Measurements from ENCODE around the gene OR51M1.
"Not testable (repeated sequence)": the region's sequence is repeated elsewhere in the genome, so short reads cannot be mapped to it uniquely, and the experiment has no call there.

OR51M1 gene, protein sequence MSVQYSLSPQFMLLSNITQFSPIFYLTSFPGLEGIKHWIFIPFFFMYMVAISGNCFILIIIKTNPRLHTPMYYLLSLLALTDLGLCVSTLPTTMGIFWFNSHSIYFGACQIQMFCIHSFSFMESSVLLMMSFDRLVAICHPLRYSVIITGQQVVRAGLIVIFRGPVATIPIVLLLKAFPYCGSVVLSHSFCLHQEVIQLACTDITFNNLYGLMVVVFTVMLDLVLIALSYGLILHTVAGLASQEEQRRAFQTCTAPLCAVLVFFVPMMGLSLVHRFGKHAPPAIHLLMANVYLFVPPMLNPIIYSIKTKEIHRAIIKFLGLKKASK

DNA sequence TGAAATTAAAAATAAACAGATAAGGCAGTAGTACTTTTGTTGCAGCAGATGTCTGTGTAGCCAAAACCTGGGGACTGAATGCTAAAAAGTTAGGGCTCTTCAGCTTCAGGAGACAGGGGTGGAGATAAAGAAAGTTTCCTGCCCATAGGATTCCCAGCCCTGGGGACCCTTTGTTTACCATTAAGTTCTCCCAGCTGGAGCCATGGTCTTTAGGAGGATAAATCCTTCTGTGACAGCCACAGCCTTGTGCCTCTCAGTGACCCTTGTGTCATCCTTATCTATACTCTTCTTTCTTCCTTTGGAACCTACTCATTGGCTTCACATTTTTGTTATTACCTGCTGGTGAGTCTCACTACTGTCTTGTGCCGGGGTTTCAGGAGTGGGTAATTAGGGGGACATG is at the start of gene OR51M1:
TSS of gene OR51M1 (plus strand) at position 237 of the 400 bp plus-strand sequence. CDS start 5,587 bp downstream, outside the sequence.
- ChIA-PET POLR2A (no interaction called here), CTCF (interaction anchor here (0.7 kb wide), 1 partner anchor 456 kb away, joined by 4 read pairs; no protein-coding TSS in a partner anchor)
- no peak for TF ChIP-seq CTBP1 (IDR thresholded peaks at IDR 0.05; ENCODE audit: borderline replicate concordance)
- TF ChIP-seq SUZ12 (IDR thresholded peaks at IDR 0.05) = no peak
- no peak for TF ChIP-seq FOXM1 (IDR thresholded peaks at IDR 0.05; ENCODE audit: borderline replicate concordance)
- no peak for DNase-seq (ENCODE audit: extremely low spot score)

DNA sequence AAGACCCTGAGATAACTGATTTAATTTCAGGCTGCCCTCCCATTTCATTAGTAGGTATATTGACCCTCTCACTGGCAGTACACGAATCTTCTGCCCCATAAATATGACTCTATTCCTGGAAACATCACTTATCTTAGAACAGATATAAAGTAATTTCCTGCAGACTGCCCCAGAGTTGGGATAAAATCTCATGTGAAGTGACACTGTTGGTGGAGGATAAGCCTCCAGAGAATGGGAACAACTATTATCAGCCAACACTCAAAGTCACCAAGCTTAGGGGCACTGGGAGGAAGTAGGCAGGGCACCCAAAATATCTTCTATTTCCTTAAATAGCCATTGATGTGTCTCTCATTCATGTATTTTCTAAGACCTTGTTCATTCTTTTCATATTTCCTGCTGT is 48.4 kb upstream of the OR51M1 start:
- ChIA-PET POLR2A (no interaction called here), CTCF (no interaction called here)
- TF ChIP-seq L3MBTL2 (conservative IDR thresholded peaks at IDR 0.05) (no peak), TARDBP (IDR thresholded peaks at IDR 0.05) (no peak), LEF1 (IDR thresholded peaks at IDR 0.05; ENCODE audit: borderline replicate concordance) (no peak), SUZ12 (IDR thresholded peaks at IDR 0.05) (no peak), FOXM1 (IDR thresholded peaks at IDR 0.05; ENCODE audit: borderline replicate concordance) (no peak), ARNT (IDR thresholded peaks at IDR 0.05) (no peak), FOXK2 (IDR thresholded peaks at IDR 0.05) (no peak), HDGF (IDR thresholded peaks at IDR 0.05; ENCODE audit: borderline replicate concordance) (no peak)
- TF ChIP-seq, protein P1, sequence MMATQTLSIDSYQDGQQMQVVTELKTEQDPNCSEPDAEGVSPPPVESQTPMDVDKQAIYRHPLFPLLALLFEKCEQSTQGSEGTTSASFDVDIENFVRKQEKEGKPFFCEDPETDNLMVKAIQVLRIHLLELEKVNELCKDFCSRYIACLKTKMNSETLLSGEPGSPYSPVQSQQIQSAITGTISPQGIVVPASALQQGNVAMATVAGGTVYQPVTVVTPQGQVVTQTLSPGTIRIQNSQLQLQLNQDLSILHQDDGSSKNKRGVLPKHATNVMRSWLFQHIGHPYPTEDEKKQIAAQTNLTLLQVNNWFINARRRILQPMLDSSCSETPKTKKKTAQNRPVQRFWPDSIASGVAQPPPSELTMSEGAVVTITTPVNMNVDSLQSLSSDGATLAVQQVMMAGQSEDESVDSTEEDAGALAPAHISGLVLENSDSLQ (IDR thresholded peaks at IDR 0.05) = no peak
- no peak for DNase-seq (ENCODE audit: extremely low spot score)

DNA sequence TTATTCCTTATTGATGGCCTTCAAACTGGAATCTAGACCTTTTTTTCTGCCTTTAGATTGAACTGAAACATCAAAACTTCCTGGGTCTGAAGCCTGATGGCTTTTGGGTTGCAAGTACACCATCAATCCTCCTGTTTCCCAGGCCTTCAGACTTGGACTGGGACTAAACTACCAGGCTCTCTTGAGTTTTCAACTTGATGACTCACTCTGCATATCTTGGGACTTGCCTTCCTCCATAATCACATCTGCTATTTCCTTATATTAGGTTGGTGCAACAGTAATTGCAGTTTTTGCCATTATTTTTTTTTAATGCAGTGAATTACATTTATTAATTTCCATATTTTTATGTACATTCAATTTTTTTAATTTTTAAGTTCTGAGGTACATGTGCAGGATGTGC is 47.3 kb upstream of the OR51M1 start:
- DNase-seq (ENCODE audit: extremely low spot score) = no peak
- ChIA-PET POLR2A (no interaction called here), CTCF (no interaction called here)
- TF ChIP-seq LEF1 (IDR thresholded peaks at IDR 0.05; ENCODE audit: borderline replicate concordance) = no peak
- TF ChIP-seq FOXK2 (IDR thresholded peaks at IDR 0.05) = no peak
- TF ChIP-seq ARNT (IDR thresholded peaks at IDR 0.05) = no peak
- TF ChIP-seq FOXA1 (IDR thresholded peaks at IDR 0.05) = no peak
- no peak for TF ChIP-seq SUZ12 (IDR thresholded peaks at IDR 0.05)
- no peak for TF ChIP-seq CTBP1 (IDR thresholded peaks at IDR 0.05; ENCODE audit: borderline replicate concordance)
- TF ChIP-seq BHLHE40 (IDR thresholded peaks at IDR 0.05; ENCODE audit: borderline replicate concordance) = no peak
- no peak for TF ChIP-seq FOXM1 (IDR thresholded peaks at IDR 0.05; ENCODE audit: borderline replicate concordance)
- TF ChIP-seq TARDBP (IDR thresholded peaks at IDR 0.05) = no peak
- TF ChIP-seq, protein P1 (IDR thresholded peaks at IDR 0.05) = no peak
- no peak for TF ChIP-seq ZNF384 (IDR thresholded peaks at IDR 0.05)
- TF ChIP-seq HDGF (IDR thresholded peaks at IDR 0.05; ENCODE audit: borderline replicate concordance) = no peak
- TF ChIP-seq ELF4 (IDR thresholded peaks at IDR 0.05) = no peak
- no peak for TF ChIP-seq NFRKB (IDR thresholded peaks at IDR 0.05)

DNA sequence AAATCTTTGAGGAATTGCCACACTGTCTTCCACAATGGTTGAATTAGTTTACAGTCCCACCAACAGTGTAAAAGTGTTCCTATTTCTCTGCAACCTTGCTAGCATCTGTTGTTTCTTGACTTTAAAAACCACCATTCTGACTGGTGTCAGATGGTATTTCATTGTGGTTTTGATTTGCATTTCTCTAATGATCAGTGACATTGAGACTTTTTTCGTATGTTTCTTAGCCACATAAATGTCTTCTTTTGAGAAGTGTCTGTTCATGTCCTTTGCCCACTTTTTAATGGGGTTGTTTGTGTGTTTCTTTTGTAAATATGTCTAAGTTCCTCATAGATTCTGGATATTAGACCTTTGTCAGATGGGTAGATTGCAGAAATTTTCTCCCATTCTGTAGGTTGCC is 46.4 kb upstream of the OR51M1 start:
- DNase-seq (ENCODE audit: extremely low spot score); CTCF ChIA-PET; POLR2A ChIA-PET: not testable (repeated sequence)

DNA sequence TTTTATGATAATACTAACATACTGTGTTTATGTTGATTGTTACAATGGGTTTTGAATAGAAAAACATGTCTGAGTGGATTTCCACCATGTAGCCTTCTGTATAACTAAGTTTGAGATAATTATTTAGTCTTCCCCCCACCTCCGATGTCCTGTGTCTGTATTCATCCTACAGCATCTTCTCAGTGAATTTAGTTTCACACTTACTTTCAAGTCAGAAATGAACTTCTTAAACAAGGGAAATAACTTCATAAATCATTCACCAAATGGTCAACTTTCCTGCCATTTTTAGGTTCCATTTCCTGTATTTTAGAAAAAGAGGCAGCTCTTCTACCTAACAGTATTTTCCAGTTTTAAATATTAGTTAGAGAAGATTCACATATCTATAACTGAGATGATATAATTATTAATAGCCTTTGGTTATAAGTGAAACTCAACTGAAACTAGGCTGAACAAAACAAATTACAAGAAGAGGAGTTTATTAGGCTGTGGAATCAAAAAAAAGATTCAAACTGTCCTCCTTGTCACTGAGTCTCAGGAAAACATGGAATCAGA is 43.8 kb upstream of the OR51M1 start:
- POLR2A ChIA-PET = no interaction called here
- CTCF ChIA-PET = interaction anchor here (0.6 kb wide), 1 partner anchor 570 kb away, joined by 3 read pairs; no protein-coding TSS in a partner anchor
- DNase-seq (ENCODE audit: extremely low spot score) = no peak
- TF ChIP-seq HDGF (IDR thresholded peaks at IDR 0.05; ENCODE audit: borderline replicate concordance) = no peak

DNA sequence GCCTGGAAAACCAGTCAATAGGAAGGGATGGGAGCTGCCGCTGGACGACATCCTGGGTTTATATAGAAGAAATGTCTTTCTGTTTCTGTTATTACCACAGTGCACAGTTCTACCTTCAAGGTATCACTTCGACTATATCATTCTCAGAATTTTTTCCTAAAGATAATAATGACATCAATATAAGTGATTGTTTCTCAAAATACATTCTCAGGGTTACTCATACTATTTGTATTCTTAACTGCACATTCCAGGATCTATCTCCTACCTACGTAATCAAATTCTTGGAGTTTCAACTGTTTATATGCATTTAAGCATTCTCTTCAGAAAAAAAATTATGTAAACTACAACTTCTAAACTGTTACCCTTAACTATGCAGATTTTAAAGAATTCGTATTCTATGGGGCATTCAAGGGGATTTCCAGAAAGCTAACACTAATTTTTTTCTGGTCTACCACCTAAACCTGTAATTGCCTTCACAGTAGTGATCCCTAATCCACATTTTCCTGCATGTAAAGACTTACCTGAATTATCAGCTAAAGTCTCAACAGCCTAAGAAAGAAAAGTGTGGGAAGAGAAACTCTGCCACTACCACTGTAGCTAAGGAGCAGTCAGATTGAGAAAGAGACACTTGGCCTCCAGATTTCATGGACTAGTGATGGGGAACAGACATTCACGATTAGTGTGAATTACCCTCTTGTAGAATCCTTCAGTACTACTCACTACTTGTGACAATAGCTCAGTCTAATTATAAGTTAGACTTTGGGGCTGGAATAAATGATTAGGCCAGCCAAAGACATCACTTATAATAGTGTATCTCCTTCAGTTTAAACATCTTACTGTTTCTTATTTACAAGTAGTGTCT is 39.9 kb upstream of the OR51M1 start, which contains the start of gene OR51B5:
TSS of gene OR51B5 (minus strand) at position 51 of the 862 bp plus-strand sequence. CDS start at position 51, 0 bp downstream.
- ChIA-PET POLR2A (no interaction called here), CTCF (no interaction called here)
- TF ChIP-seq SUZ12 (IDR thresholded peaks at IDR 0.05) = no peak
- TF ChIP-seq FOXA1 (IDR thresholded peaks at IDR 0.05) = no peak
- TF ChIP-seq ARNT (IDR thresholded peaks at IDR 0.05) = no peak
- TF ChIP-seq TARDBP (IDR thresholded peaks at IDR 0.05) = no peak
- TF ChIP-seq L3MBTL2 (conservative IDR thresholded peaks at IDR 0.05) = no peak
- no peak for TF ChIP-seq BHLHE40 (IDR thresholded peaks at IDR 0.05; ENCODE audit: borderline replicate concordance)
- TF ChIP-seq CTBP1 (IDR thresholded peaks at IDR 0.05; ENCODE audit: borderline replicate concordance) = no peak
- no peak for TF ChIP-seq LEF1 (IDR thresholded peaks at IDR 0.05; ENCODE audit: borderline replicate concordance)
- TF ChIP-seq ELF4 (IDR thresholded peaks at IDR 0.05) = no peak
- no peak for TF ChIP-seq FOXK2 (IDR thresholded peaks at IDR 0.05)
- no peak for TF ChIP-seq SP1 (IDR thresholded peaks at IDR 0.05)
- no peak for TF ChIP-seq FOXM1 (IDR thresholded peaks at IDR 0.05; ENCODE audit: borderline replicate concordance)
- no peak for TF ChIP-seq ZNF384 (IDR thresholded peaks at IDR 0.05)
- DNase-seq (ENCODE audit: extremely low spot score) = no peak

DNA sequence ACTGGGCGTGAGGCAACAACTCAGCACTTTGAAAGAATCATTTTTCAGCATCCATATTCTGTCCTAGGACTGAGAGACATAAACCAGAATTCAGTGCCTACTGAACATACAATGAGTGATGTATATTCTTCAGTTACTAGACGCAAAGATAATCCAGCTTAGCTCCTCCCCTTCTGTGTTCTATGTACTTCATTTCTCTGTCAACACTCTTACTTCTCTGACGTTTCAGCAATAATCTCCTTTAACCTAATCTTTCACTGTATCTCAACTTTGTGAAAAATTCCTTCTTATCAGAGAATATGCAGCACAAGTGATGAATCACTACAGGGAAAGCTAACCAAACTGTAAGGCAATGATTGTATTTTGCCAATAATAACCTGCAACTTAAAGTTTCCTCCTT is 37.8 kb upstream of the OR51M1 start:
- TF ChIP-seq SP1 (IDR thresholded peaks at IDR 0.05) (no peak), FOXK2 (IDR thresholded peaks at IDR 0.05) (no peak), ARNT (IDR thresholded peaks at IDR 0.05) (no peak), HDGF (IDR thresholded peaks at IDR 0.05; ENCODE audit: borderline replicate concordance) (no peak), L3MBTL2 (conservative IDR thresholded peaks at IDR 0.05) (no peak), FOXA1 (IDR thresholded peaks at IDR 0.05) (no peak), CTBP1 (IDR thresholded peaks at IDR 0.05; ENCODE audit: borderline replicate concordance) (no peak), SUZ12 (IDR thresholded peaks at IDR 0.05) (no peak), ELF4 (IDR thresholded peaks at IDR 0.05) (no peak), NFRKB (IDR thresholded peaks at IDR 0.05) (no peak), BHLHE40 (IDR thresholded peaks at IDR 0.05; ENCODE audit: borderline replicate concordance) (no peak)
- TF ChIP-seq, protein P1 (IDR thresholded peaks at IDR 0.05) = no peak
- ChIA-PET POLR2A (no interaction called here), CTCF (no interaction called here)
- DNase-seq (ENCODE audit: extremely low spot score) = no peak
